DMS153 (cell line): ENCODE data around the gene WDR33.
"Not testable (repeated sequence)": the region's sequence is repeated elsewhere in the genome, so short reads cannot be mapped to it uniquely, and the experiment has no call there.

ENCODE experiments used
- DNase-seq: peaks from one replicate; lab custom pipeline; 2025; lab: John Stamatoyannopoulos, UW

WDR33 gene

GRCh38 chr2:127810619-127811396, at the start of gene WDR33:
Gene WDR33, minus strand, starts transcription at chr2:127811171. Its CDS starts 40,190 bp downstream, at chr2:127770981.
- DNase-seq = peak; percentile 84

- DNase-seq = no peak
These were observed 49.2 kb upstream of the WDR33 start for GRCh38 chr2:127860130-127860529.

- no peak for DNase-seq
These were observed 48.7 kb upstream of the WDR33 start for GRCh38 chr2:127859712-127860085.

GRCh38 chr2:127857265-127857808, 46.4 kb upstream of the WDR33 start:
- DNase-seq = no peak

GRCh38 chr2:127853671-127854070, 42.7 kb upstream of the WDR33 start:
- DNase-seq = no peak

GRCh38 chr2:127852388-127852787, 41.4 kb upstream of the WDR33 start:
- DNase-seq = no peak

- DNase-seq = no peak
These were observed 37.0 kb upstream of the WDR33 start for GRCh38 chr2:127847931-127848330.

- DNase-seq = no peak
These were observed 34.0 kb upstream of the WDR33 start for GRCh38 chr2:127844973-127845372.

GRCh38 chr2:127843677-127844076, 32.7 kb upstream of the WDR33 start:
- no peak for DNase-seq

GRCh38 chr2:127841466-127842178, 30.7 kb upstream of the WDR33 start:
- DNase-seq = no peak

GRCh38 chr2:127840893-127841292, 29.9 kb upstream of the WDR33 start:
- no peak for DNase-seq

- no peak for DNase-seq
These were observed 24.0 kb upstream of the WDR33 start for GRCh38 chr2:127834951-127835350.

GRCh38 chr2:127829845-127830246, 18.9 kb upstream of the WDR33 start:
- DNase-seq = peak; percentile 64

- not testable (repeated sequence) for DNase-seq
These were observed 15.7 kb upstream of the WDR33 start for GRCh38 chr2:127826708-127827107.

GRCh38 chr2:127826047-127826446, 15.1 kb upstream of the WDR33 start:
- no peak for DNase-seq

GRCh38 chr2:127820080-127820668, 9.2 kb upstream of the WDR33 start:
- DNase-seq = no peak

- DNase-seq = no peak
These were observed 7.9 kb upstream of the WDR33 start for GRCh38 chr2:127818794-127819425.

GRCh38 chr2:127818241-127818640, 7.3 kb upstream of the WDR33 start:
- DNase-seq = no peak

GRCh38 chr2:127814677-127815076, 3.7 kb upstream of the WDR33 start:
- DNase-seq = no peak

GRCh38 chr2:127812441-127812840, 1.5 kb upstream of the WDR33 start:
- DNase-seq = not testable (repeated sequence)

- DNase-seq = no peak
These were observed 688 bp upstream of the WDR33 start for GRCh38 chr2:127811397-127812321.
